PC-9 (cell line): ENCODE data around the gene FIGNL2. TPM values are rescaled to one million over a fixed set of nuclear protein-coding genes. Genes with fewer than 3 reads are reported as not detected.

Experiments used
- BruUV-seq: library from RNA; stranded (reverse); fragments of 400-500 nt; replicated peaks from 2 replicates; lab custom pipeline; 2021; lab: Mats Ljungman, UMichigan
- CTCF ChIA-PET: fragments of 300-600 bp; sonication (Branson Sonifier 250); formaldehyde crosslinking; loops from one replicate; lab custom pipeline; 2022; ENCODE audit warnings: antibody characterized with exemption; lab: Charles Lee
- POLR2A ChIA-PET: fragments of 300-600 bp; sonication (Branson Sonifier 250); formaldehyde crosslinking; loops from one replicate; lab custom pipeline; 2022; ENCODE audit warnings: antibody characterized with exemption; ENCODE audit not compliant: unreplicated experiment; lab: Charles Lee
- DNase-seq, 2 experiments: peaks; one replicate each; pipeline versions ENCODE4 v3.0.0 to v3.0.0-alpha.2; 2015 to 2022; ENCODE audit warnings: mixed read lengths in 1 of 2
- H2AFZ ChIP-seq: fragments of 200-600 bp; sonication (generic); 2 replicates; pipeline ENCODE4 v1.8.1; 2017; ENCODE audit warnings: antibody characterized with exemption
- H3F3A ChIP-seq: fragments of 200-600 bp; sonication (generic); 2 replicates; pipeline ENCODE4 v1.8.1; 2017; ENCODE audit warnings: antibody characterized with exemption, mild to moderate bottlenecking, low read depth; ENCODE audit not compliant: insufficient read depth
- H3K27ac ChIP-seq: fragments of 200-600 bp; sonication (generic); 2 replicates; pipeline ENCODE4 v1.6.1; 2016; ENCODE audit warnings: mixed run types
- H3K27me3 ChIP-seq: fragments of 200-600 bp; sonication (generic); 2 replicates; pipeline ENCODE4 v1.6.1; 2016; ENCODE audit warnings: low read depth, mixed run types; ENCODE audit not compliant: insufficient read depth
- H3K36me3 ChIP-seq: fragments of 200-600 bp; sonication (generic); 2 replicates; pipeline ENCODE4 v1.6.1; 2016; ENCODE audit warnings: low read depth, mixed run types
- H3K4me1 ChIP-seq: fragments of 200-600 bp; sonication (generic); replicated peaks from 2 replicates; pipeline ENCODE4 v1.6.1; 2016; ENCODE audit warnings: mixed run types; ENCODE audit not compliant: insufficient read depth
- H3K4me2 ChIP-seq: fragments of 200-600 bp; sonication (generic); 2 replicates; pipeline ENCODE4 v1.6.1; 2017; ENCODE audit warnings: mixed run types
- H3K4me3 ChIP-seq: fragments of 200-600 bp; sonication (generic); 2 replicates; pipeline ENCODE4 v1.6.1; 2016; ENCODE audit warnings: mixed run types
- H3K79me2 ChIP-seq: fragments of 200-600 bp; sonication (generic); 2 replicates; pipeline ENCODE4 v1.6.1; 2017; ENCODE audit warnings: low read depth, mixed run types
- H3K9me2 ChIP-seq: fragments of 200-600 bp; sonication (generic); 2 replicates; pipeline ENCODE4 v1.8.1; 2017; ENCODE audit warnings: mild to moderate bottlenecking; ENCODE audit not compliant: insufficient read depth
- H3K9me3 ChIP-seq: fragments of 200-600 bp; sonication (generic); 2 replicates; pipeline ENCODE4 v1.8.1; 2016; ENCODE audit warnings: low read depth; ENCODE audit not compliant: insufficient read depth
- H4K20me1 ChIP-seq: fragments of 200-600 bp; sonication (generic); 2 replicates; pipeline ENCODE4 v1.8.1; 2017; ENCODE audit not compliant: insufficient read depth
- EZH2 ChIP-seq: fragments of 200-600 bp; sonication (generic); IDR thresholded peaks from 2 replicates; pipeline ENCODE4 v1.8.0; 2017; ENCODE audit warnings: antibody characterized with exemption, low read depth
- intact Hi-C: fragments of 100-400 bp; cut with micrococcal nuclease; formaldehyde crosslinking; loops from one replicate; pipeline ENCODE4 v1.10.0; 2022; ENCODE audit not compliant: unreplicated experiment
- total RNA-seq: library from RNA; stranded (reverse); gene quantifications from 2 replicates; pipeline ENCODE4 v1.2.3, GENCODE V29; 2021
- TF ChIP-seq, protein P1 (sequence below): fragments of 200-600 bp; sonication (generic); conservative IDR thresholded peaks from 2 replicates; pipeline ENCODE4 v1.6.1; 2017; ENCODE audit warnings: mixed run types, antibody characterized with exemption, mild to moderate bottlenecking, moderate library complexity

The FIGNL2 gene
- total RNA-seq, 1 experiment from 2014 or later: not detected

DNA sequence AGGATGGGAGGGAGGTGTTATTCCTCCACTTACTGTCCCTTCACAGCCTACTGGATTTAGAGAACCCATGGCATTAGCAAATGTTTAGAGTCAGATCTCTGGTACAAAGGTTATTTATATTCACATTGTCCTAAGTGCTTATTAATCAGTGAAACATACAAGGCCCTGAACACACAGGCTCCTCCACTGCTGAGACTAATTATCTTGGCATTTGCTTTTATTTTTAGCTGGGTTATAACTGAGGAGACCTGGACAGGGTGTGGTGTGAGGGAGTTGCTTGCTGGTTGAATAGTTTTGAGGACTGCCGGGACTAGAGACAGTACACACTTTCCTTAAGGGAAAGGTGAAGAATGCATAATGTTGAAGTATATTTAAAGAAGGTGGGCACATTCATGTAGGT lies 77.5 kb downstream of the FIGNL2 start:
- no peaks in the 10 kb centered on the region for H3K36me3 ChIP-seq
- intact Hi-C loops: no loop called here
- no peaks in the 10 kb centered on the region for H4K20me1 ChIP-seq
- H3K4me1 ChIP-seq: no peaks in the 10 kb centered on the region
- no peaks in the 10 kb centered on the region for H3K9me3 ChIP-seq
- ChIA-PET POLR2A (no interaction called here), CTCF (no interaction called here)
- H3F3A ChIP-seq: no peaks in the 10 kb centered on the region
- no peak overlapping the region for H2AFZ ChIP-seq
- no peak overlapping the region for H3K4me2 ChIP-seq
- H3K79me2 ChIP-seq: no peaks in the 10 kb centered on the region
- no peak for DNase-seq
- H3K4me3 ChIP-seq: no peak overlapping the region
- no peak overlapping the region for H3K27ac ChIP-seq
- no peaks in the 10 kb centered on the region for H3K9me2 ChIP-seq
- TF ChIP-seq EZH2: no peak
- TF ChIP-seq, protein P1, sequence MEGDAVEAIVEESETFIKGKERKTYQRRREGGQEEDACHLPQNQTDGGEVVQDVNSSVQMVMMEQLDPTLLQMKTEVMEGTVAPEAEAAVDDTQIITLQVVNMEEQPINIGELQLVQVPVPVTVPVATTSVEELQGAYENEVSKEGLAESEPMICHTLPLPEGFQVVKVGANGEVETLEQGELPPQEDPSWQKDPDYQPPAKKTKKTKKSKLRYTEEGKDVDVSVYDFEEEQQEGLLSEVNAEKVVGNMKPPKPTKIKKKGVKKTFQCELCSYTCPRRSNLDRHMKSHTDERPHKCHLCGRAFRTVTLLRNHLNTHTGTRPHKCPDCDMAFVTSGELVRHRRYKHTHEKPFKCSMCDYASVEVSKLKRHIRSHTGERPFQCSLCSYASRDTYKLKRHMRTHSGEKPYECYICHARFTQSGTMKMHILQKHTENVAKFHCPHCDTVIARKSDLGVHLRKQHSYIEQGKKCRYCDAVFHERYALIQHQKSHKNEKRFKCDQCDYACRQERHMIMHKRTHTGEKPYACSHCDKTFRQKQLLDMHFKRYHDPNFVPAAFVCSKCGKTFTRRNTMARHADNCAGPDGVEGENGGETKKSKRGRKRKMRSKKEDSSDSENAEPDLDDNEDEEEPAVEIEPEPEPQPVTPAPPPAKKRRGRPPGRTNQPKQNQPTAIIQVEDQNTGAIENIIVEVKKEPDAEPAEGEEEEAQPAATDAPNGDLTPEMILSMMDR: no peak
- BruUV-seq: no TSS peak
- peaks cover 78% of the 10 kb centered on the region for H3K27me3 ChIP-seq

Other genes starting within 250 kb of the FIGNL2 start
- gene ANKRD33, start 39.4 kb upstream of the FIGNL2 start, total RNA-seq: not detected in 2 replicates
- not detected in 2 replicates for gene ACVRL1, start 58.8 kb upstream of the FIGNL2 start, total RNA-seq
- gene ACVR1B, start 103.0 kb upstream of the FIGNL2 start, total RNA-seq: 13.4 and 15.4 TPM in 2 replicates
- gene TAMALIN, start 158.2 kb upstream of the FIGNL2 start, total RNA-seq: 0.50 TPM in 1 of 2 replicates, not detected in the other
- gene NR4A1, start 202.7 kb upstream of the FIGNL2 start, total RNA-seq: 6.5 and 13.4 TPM in 2 replicates
- gene ATG101, start 221.3 kb upstream of the FIGNL2 start, total RNA-seq: 44.6 and 59.0 TPM in 2 replicates
- gene SMIM41, start 231.0 kb upstream of the FIGNL2 start, total RNA-seq: 0.28 TPM in 1 of 2 replicates, not detected in the other